ENCODE data around the gene ICAM3.
"Not testable (repeated sequence)": the region's sequence is repeated elsewhere in the genome, so short reads cannot be mapped to it uniquely, and the experiment has no call there.

The ICAM3 gene

DNA sequence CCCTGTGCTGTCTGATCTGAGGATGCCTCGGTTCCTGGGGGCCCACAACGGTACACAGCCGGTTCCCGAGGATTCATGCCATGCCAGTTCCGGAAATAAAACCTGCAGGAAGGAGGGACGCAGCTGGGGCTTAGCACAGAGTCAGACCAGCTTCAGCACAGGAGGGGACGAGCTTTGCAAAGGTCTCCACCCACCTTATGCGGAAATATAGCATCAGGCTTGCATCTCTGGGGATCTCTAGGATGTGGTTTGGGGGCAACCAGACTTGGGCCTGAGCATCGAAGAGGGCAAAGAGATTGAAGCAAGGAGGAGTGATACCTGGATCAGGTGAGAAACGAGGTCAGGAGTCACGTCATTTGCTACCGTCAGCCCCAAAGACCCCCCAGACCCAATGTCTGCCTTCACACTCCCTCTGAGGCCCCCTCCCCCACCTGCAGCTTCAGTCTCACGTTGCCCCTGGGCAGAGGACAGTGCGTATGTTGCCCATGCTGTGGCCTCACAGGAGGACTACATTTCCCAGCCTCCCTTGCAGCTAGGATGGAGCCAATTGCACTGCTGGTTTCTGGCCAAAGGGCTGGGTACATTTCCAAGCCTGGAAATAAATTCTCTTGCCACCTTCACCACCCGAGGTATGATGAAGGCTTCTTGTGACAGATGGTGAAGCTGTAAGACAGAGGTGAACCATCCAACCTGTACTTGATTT is 28.8 kb upstream of the ICAM3 start:
- Histone ChIP-seq H3K9me3 (ENCODE audit: control insufficient read depth, low read length) (no peaks in the 10 kb centered on the region), H3K36me3 (ENCODE audit: control insufficient read depth, insufficient read depth, low read length) (peaks cover 20% of the 10 kb centered on the region), H3K27me3 (ENCODE audit: control insufficient read depth, insufficient read depth, low read length, poor library complexity, severe bottlenecking) (no peaks in the 10 kb centered on the region), H3K27ac (ENCODE audit: insufficient read depth, low read depth, low read length, poor library complexity, severe bottlenecking) (no peak overlapping the region), H3K4me3 (ENCODE audit: insufficient read depth, low read depth, low read length) (no peak overlapping the region), H3K4me1 (ENCODE audit: control insufficient read depth, insufficient read depth, low read length) (no peaks in the 10 kb centered on the region)
- WGBS, 2 experiments, result 93 to 94% methylated on average over 15 of the region's 15 CpGs

DNA sequence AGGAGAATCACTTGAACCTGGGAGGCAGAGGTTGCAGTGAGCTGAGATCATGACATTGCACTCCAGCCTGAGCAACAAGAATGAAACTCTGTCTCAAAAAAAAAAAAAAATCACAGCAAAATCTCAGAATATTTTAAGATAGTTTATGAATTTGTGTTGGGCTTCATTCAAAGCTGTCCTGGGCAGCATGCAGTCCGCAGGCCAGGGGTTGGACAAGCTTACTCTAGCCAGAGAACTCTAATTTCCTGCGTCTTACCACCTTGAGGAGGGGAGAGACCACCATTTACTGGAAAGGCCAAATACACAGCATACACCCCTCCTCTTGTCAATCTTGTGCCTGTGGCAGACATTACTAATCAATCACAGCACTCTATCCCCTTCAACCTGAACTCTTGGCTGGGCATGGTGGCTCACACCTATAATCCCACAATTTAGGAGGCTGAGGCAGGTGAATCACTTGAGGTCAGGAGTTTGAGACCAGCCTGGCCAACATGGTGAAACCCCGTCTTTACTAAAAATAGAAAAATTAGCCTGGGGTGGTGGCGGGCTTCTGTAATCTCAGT is 27.6 kb upstream of the ICAM3 start:
- H3K27me3 ChIP-seq (ENCODE audit: control insufficient read depth, insufficient read depth, low read length, poor library complexity, severe bottlenecking); H3K4me1 ChIP-seq (ENCODE audit: control insufficient read depth, insufficient read depth, low read length); H3K9me3 ChIP-seq (ENCODE audit: control insufficient read depth, low read length); H3K27ac ChIP-seq (ENCODE audit: insufficient read depth, low read depth, low read length, poor library complexity, severe bottlenecking); H3K4me3 ChIP-seq (ENCODE audit: insufficient read depth, low read depth, low read length): not testable (repeated sequence)
- peaks cover 20% of the 10 kb centered on the region for H3K36me3 ChIP-seq (ENCODE audit: control insufficient read depth, insufficient read depth, low read length)
- WGBS, 2 experiments, result 93 to 98% methylated on average over 4 of the region's 4 CpGs

DNA sequence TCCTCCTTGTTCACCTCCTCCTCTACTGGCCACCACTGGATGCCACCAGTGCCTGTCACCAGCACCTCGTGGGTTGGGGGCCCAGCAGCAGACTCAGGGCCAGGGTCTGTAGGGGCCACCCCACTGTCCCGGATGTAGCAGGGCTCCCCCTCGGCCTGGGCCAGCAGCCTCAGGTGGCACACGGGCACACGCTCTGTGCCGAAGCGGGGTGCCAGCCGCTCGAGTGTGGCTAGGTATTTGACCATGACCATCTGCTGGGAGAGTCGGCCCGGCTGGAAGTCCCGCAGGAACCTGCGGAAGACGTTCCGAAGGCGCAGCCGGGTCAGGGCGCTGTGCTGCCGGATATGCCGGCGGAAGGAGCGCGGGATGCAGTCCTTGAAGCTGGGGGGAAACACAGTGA is 26.1 kb upstream of the ICAM3 start:
- Histone ChIP-seq H3K27me3 (ENCODE audit: control insufficient read depth, insufficient read depth, low read length, poor library complexity, severe bottlenecking) (no peaks in the 10 kb centered on the region), H3K4me1 (ENCODE audit: control insufficient read depth, insufficient read depth, low read length) (no peaks in the 10 kb centered on the region), H3K36me3 (ENCODE audit: control insufficient read depth, insufficient read depth, low read length) (peaks cover 25% of the 10 kb centered on the region), H3K9me3 (ENCODE audit: control insufficient read depth, low read length) (no peaks in the 10 kb centered on the region), H3K4me3 (ENCODE audit: insufficient read depth, low read depth, low read length) (no peak overlapping the region), H3K27ac (ENCODE audit: insufficient read depth, low read depth, low read length, poor library complexity, severe bottlenecking) (no peak overlapping the region)
- WGBS, 2 experiments, result 95 to 96% methylated on average over 23 of the region's 23 CpGs

DNA sequence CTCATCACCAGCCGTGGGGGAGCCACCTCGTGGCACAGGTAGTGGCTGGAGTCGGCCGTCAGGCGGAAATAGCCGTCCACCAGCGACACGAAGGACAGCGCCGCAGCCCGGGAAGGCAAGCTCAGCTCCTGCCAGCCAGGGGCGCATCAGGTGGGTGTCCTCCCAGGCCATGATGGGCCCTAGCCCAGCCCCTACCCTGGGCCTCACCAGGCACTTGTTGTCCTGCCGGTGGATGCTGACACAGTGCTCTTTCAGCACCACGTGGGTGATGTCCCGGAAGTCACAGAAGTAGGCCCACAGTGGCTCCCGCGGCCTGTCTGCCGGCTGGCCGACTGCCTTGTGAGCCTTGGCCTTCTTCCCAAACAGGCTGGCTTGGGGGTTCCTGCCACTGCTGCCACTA is 25.2 kb upstream of the ICAM3 start:
- H3K27me3 ChIP-seq (ENCODE audit: control insufficient read depth, insufficient read depth, low read length, poor library complexity, severe bottlenecking), result no peaks in the 10 kb centered on the region

DNA sequence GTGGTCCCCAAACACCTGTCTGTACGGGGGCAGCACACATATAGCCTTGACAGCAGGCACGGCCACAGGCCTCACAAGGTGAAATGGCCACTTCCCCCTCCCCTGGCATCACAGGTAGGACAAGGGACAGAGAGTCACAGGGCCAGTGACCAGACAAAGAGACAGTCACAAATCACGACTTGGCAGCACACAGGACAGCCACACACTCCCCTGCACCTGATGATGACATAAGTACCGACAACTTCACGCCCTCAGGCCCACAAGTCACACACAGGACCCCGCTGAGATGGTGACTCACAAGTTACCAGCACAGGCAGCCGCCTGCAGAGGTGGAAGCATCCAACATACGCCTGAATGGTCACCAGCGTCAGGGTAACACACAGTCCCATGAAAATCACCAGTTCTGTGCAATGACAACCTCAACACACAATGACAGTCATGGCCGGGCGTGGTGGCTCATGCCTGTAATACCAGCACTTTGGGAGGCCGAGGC is 24.4 kb upstream of the ICAM3 start:
- no peaks in the 10 kb centered on the region for H3K4me1 ChIP-seq (ENCODE audit: control insufficient read depth, insufficient read depth, low read length)
- no peak overlapping the region for H3K4me3 ChIP-seq (ENCODE audit: insufficient read depth, low read depth, low read length)
- H3K27ac ChIP-seq (ENCODE audit: insufficient read depth, low read depth, low read length, poor library complexity, severe bottlenecking), result no peak overlapping the region
- H3K27me3 ChIP-seq (ENCODE audit: control insufficient read depth, insufficient read depth, low read length, poor library complexity, severe bottlenecking), result no peaks in the 10 kb centered on the region
- 92 to 93% methylated on average over 12 of the region's 12 CpGs for WGBS, 2 experiments
- H3K36me3 ChIP-seq (ENCODE audit: control insufficient read depth, insufficient read depth, low read length), result peaks cover 18% of the 10 kb centered on the region
- H3K9me3 ChIP-seq (ENCODE audit: control insufficient read depth, low read length), result no peaks in the 10 kb centered on the region

More for the DNA sequence above, 25.2 kb upstream of the ICAM3 start:
- no peaks in the 10 kb centered on the region for H3K9me3 ChIP-seq (ENCODE audit: control insufficient read depth, low read length)
- peaks cover 25% of the 10 kb centered on the region for H3K36me3 ChIP-seq (ENCODE audit: control insufficient read depth, insufficient read depth, low read length)
- no peak overlapping the region for H3K4me3 ChIP-seq (ENCODE audit: insufficient read depth, low read depth, low read length)
- no peak overlapping the region for H3K27ac ChIP-seq (ENCODE audit: insufficient read depth, low read depth, low read length, poor library complexity, severe bottlenecking)
- 93 to 95% methylated on average over 19 of the region's 19 CpGs for whole genome bisulfite sequencing, 2 experiments
- no peaks in the 10 kb centered on the region for H3K4me1 ChIP-seq (ENCODE audit: control insufficient read depth, insufficient read depth, low read length)

DNA sequence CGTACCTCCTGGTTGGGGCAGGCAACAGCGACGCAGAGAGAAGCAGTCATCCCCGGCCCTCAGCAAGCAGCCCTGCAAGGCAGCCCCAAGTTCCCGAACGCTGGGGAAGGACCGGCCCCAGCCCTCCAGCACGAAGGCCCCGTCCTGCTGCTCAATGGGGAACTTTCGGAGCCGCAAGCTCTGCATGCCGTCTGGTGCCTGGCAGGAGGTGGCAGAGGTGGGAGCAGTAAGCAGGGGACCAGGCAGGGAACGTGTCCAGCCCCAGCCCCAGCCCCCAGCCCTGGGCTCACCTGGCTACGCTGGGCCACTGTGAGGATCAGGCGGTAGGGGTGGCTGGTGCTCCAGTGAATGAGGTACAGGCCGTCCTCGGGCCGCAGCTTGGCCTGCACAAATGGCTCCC is 22.8 kb upstream of the ICAM3 start:
- Histone ChIP-seq H3K4me3 (ENCODE audit: insufficient read depth, low read depth, low read length) (no peak overlapping the region), H3K27me3 (ENCODE audit: control insufficient read depth, insufficient read depth, low read length, poor library complexity, severe bottlenecking) (no peaks in the 10 kb centered on the region), H3K4me1 (ENCODE audit: control insufficient read depth, insufficient read depth, low read length) (no peaks in the 10 kb centered on the region), H3K9me3 (ENCODE audit: control insufficient read depth, low read length) (no peaks in the 10 kb centered on the region), H3K36me3 (ENCODE audit: control insufficient read depth, insufficient read depth, low read length) (peaks cover 14% of the 10 kb centered on the region), H3K27ac (ENCODE audit: insufficient read depth, low read depth, low read length, poor library complexity, severe bottlenecking) (no peak overlapping the region)
- 94 to 95% methylated on average over 18 of the region's 18 CpGs for WGBS, 2 experiments

DNA sequence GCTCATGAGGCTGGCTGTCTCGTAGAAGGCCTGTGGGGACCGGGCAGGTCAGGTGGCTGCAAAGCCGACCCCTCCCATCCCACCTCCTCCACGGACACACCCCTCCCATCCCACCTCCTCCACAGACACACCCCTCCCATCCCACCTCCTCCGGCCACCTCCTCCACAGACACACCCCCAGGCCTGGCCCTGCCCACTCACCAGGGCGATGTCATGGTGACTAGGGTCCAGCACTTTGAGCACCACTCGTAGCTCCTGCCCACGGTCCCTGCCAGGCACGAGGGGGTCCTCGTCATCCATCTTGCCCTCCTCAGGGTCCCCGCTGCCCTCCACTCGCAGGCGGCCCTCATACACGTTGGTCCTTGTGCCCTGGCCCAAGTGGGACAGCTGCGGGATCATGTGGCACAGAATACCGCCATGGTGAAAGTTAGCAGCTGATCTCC is 22.2 kb upstream of the ICAM3 start:
- H3K4me3 ChIP-seq (ENCODE audit: insufficient read depth, low read depth, low read length), result no peak overlapping the region
- peaks cover 14% of the 10 kb centered on the region for H3K36me3 ChIP-seq (ENCODE audit: control insufficient read depth, insufficient read depth, low read length)
- no peaks in the 10 kb centered on the region for H3K27me3 ChIP-seq (ENCODE audit: control insufficient read depth, insufficient read depth, low read length, poor library complexity, severe bottlenecking)
- H3K9me3 ChIP-seq (ENCODE audit: control insufficient read depth, low read length), result no peaks in the 10 kb centered on the region
- H3K27ac ChIP-seq (ENCODE audit: insufficient read depth, low read depth, low read length, poor library complexity, severe bottlenecking), result no peak overlapping the region
- 88% methylated on average over 16 of the region's 16 CpGs for WGBS, 2 experiments
- no peaks in the 10 kb centered on the region for H3K4me1 ChIP-seq (ENCODE audit: control insufficient read depth, insufficient read depth, low read length)

DNA sequence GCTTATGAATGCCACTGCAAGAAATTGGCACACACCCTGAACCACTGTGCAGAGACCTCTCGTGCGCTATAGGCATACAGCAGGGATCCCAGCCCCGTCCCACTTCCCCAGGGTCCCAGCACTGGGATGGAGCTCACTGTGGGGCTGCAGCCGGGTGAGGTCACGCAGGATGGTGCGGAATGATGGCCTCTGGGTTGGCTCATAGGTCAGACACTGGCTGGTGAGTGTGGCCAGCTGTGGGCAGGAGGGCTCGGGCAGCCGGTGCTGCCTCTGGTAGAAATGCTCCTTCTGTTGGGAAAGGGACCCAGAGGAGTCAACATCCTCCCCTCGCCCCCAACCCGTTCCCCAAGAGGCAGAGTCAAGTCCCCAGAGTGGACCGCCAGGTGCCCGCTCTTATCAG is 17.0 kb upstream of the ICAM3 start:
- peaks cover 6% of the 10 kb centered on the region for H3K36me3 ChIP-seq (ENCODE audit: control insufficient read depth, insufficient read depth, low read length)
- H3K4me1 ChIP-seq (ENCODE audit: control insufficient read depth, insufficient read depth, low read length), result peaks cover 3% of the 10 kb centered on the region
- H3K27me3 ChIP-seq (ENCODE audit: control insufficient read depth, insufficient read depth, low read length, poor library complexity, severe bottlenecking), result no peaks in the 10 kb centered on the region
- no peak overlapping the region for H3K4me3 ChIP-seq (ENCODE audit: insufficient read depth, low read depth, low read length)
- H3K27ac ChIP-seq (ENCODE audit: insufficient read depth, low read depth, low read length, poor library complexity, severe bottlenecking), result no peak overlapping the region
- WGBS, 2 experiments, result 95 to 96% methylated on average over 12 of the region's 12 CpGs
- H3K9me3 ChIP-seq (ENCODE audit: control insufficient read depth, low read length), result no peaks in the 10 kb centered on the region

DNA sequence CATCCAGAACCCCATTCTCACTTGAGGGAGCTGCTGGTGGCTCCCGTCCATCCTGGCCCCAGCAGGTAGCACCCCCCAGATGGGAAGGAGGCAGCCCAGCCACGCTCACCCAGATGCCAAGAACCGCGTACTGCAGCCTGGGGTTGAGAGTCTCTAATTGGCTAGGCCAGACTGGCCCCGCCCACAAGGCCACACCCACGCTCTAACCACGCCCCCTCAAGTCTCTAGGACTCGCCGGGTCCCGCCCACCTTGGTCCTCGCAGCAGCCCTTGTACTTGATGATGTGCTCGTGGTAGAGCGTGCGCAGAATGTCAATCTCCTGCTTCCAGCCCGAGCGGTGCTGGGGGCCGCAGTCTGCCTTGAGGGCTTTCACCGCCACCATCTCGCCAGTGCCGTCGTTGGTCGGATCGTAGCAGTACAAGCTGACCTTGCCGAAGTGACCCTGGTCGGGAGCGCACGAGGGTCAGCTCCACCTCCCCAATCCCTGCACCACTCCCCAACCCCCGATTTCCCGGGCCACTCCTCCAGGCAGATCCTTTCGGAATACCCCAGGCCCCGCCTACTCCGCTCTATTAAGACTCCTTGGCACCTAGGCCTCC is 14.5 kb upstream of the ICAM3 start:
- Histone ChIP-seq H3K4me3 (ENCODE audit: insufficient read depth, low read depth, low read length) (peak overlapping the region; percentile 34), H3K27ac (ENCODE audit: insufficient read depth, low read depth, low read length, poor library complexity, severe bottlenecking) (peak overlapping the region; percentile 77), H3K9me3 (ENCODE audit: control insufficient read depth, low read length) (no peaks in the 10 kb centered on the region), H3K27me3 (ENCODE audit: control insufficient read depth, insufficient read depth, low read length, poor library complexity, severe bottlenecking) (no peaks in the 10 kb centered on the region), H3K4me1 (ENCODE audit: control insufficient read depth, insufficient read depth, low read length) (peaks cover 3% of the 10 kb centered on the region), H3K36me3 (ENCODE audit: control insufficient read depth, insufficient read depth, low read length) (peaks cover 6% of the 10 kb centered on the region)
- WGBS, 2 experiments, result 26 to 37% methylated on average over 32 of the region's 32 CpGs
